Measurements from ENCODE around the gene RXRA. TPM values are rescaled to one million over a fixed set of nuclear protein-coding genes. Genes with fewer than 3 reads are reported as not detected.

The RXRA gene
- polyA plus RNA-seq, 1 of the 3 experiments (the other 2 are of a cell fraction), result 7.6 TPM

GRCh38 chr9:134285215-134285845 is 40.9 kb upstream of the RXRA start:
- Histone ChIP-seq H3K4me3 (ENCODE audit: low read depth in 2 of 2, low read length in 1 of 2) (no peak overlapping the region), H3K4me2 (no peak overlapping the region), H3F3A (replicated peaks; ENCODE audit: insufficient read depth) (no peaks in the 10 kb centered on the region), H3K27me3 (ENCODE audit: insufficient read depth) (no peaks in the 10 kb centered on the region), H3K9me2 (no peaks in the 10 kb centered on the region), H3K36me3 (replicated peaks in 1 of 2; ENCODE audit: control insufficient read depth in 1 of 2, insufficient read depth in 2 of 2, low read length in 1 of 2) (no peaks in the 10 kb centered on the region), H2AFZ (ENCODE audit: low read depth) (no peak overlapping the region), H3K9ac (no peak overlapping the region), H3K79me2 (ENCODE audit: insufficient read depth) (no peaks in the 10 kb centered on the region), H4K20me1 (ENCODE audit: insufficient read depth) (no peaks in the 10 kb centered on the region), H3K27ac (ENCODE audit: low read depth in 2 of 2, low read length in 1 of 2) (no peak overlapping the region), H3K9me3 (no peaks in the 10 kb centered on the region), H3K4me1 (ENCODE audit: control insufficient read depth in 1 of 2, insufficient read depth in 2 of 2, low read depth in 1 of 2, low read length in 1 of 2) (peaks cover 0 to 15% of the 10 kb centered on the region in 2 experiments; a peak in 1 of 4 replicates)
- no peak for DNase-seq
- POLR2A ChIA-PET, result interaction anchor here (1.3 kb wide), 1 partner anchor 9 kb away, joined by 5 read pairs; no protein-coding TSS in a partner anchor
- CTCF ChIA-PET, result interaction anchor here (0.7 to 2.0 kb wide), 2 partner anchors 13 to 84 kb away, joined by 3 to 6 read pairs; no protein-coding TSS in a partner anchor
- WGBS (ENCODE audit: low lambda C conversion rate), result 88% methylated on average over 10 of the region's 15 CpGs
- TF ChIP-seq IRF3 (IDR thresholded peaks at IDR 0.05; ENCODE audit: low read depth, low read length), result no peak
- TF ChIP-seq GABPA (IDR thresholded peaks at IDR 0.05; ENCODE audit: low read depth), result no peak
- TF ChIP-seq FOXJ3 (CRISPR knock-in tag; IDR thresholded peaks at IDR 0.05), result no peak
- TF ChIP-seq USF2 (IDR thresholded peaks at IDR 0.05; ENCODE audit: borderline replicate concordance, low read depth, low read length), result no peak
- no peak for TF ChIP-seq MAX (IDR thresholded peaks at IDR 0.05; ENCODE audit: low read depth)
- no peak for TF ChIP-seq JUND (IDR thresholded peaks at IDR 0.05)
- no peak for TF ChIP-seq RFX5 (IDR thresholded peaks at IDR 0.05; ENCODE audit: low read length)
- TF ChIP-seq PBX3 (IDR thresholded peaks at IDR 0.05), result no peak
- no peak for TF ChIP-seq EP300 (IDR thresholded peaks at IDR 0.05; ENCODE audit: borderline replicate concordance in 1 of 2, low read depth in 1 of 2, low read length in 1 of 2)
- no peak for TF ChIP-seq SMC3 (IDR thresholded peaks at IDR 0.05; ENCODE audit: low read depth, low read length)
- TF ChIP-seq TAF1 (IDR thresholded peaks at IDR 0.05; ENCODE audit: borderline replicate concordance, low read depth, low read length), result no peak
- no peak for TF ChIP-seq RCOR1 (IDR thresholded peaks at IDR 0.05; ENCODE audit: low read length)
- TF ChIP-seq CTCF (IDR thresholded peaks at IDR 0.05), result no peak
- TF ChIP-seq REST (IDR thresholded peaks at IDR 0.05; ENCODE audit: low read depth, low read length), result no peak
- TF ChIP-seq SIN3A (IDR thresholded peaks at IDR 0.05; ENCODE audit: borderline replicate concordance, low read depth, low read length), result no peak
- TF ChIP-seq ZBTB33 (IDR thresholded peaks at IDR 0.05; ENCODE audit: borderline replicate concordance, low read depth), result no peak
- TF ChIP-seq NRF1 (IDR thresholded peaks at IDR 0.05; ENCODE audit: low read depth, low read length), result no peak
- no peak for TF ChIP-seq EZH2phosphoT487 (IDR thresholded peaks at IDR 0.05; ENCODE audit: borderline replicate concordance, low read depth)
- TF ChIP-seq TEAD4 (IDR thresholded peaks at IDR 0.05; ENCODE audit: borderline replicate concordance, insufficient read depth), result no peak
- no peak for TF ChIP-seq TCF12 (IDR thresholded peaks at IDR 0.05)
